HL-60 (cell line): Measurements from ENCODE around the gene FBRS.
A peak's percentile ranks its signal among the peaks of the same experiment; 100 is the strongest.
"Not testable (repeated sequence)": the region's sequence is repeated elsewhere in the genome, so short reads cannot be mapped to it uniquely, and the experiment has no call there.

ENCODE experiments used
- DNase-seq, 2 experiments: peaks; one replicate each; pipeline ENCODE4 v3.0.0-alpha.2; 2010 to 2020; ENCODE audit warnings: low read depth in 1 of 2, low spot score in 1 of 2
- H3K27ac ChIP-seq: fragments of 250-450 bp; sonication (Bioruptor Pico); replicated peaks from 2 replicates; pipeline ENCODE4 v1.5.1; 2020; ENCODE audit warnings: mild to moderate bottlenecking, moderate library complexity
- H3K27me3 ChIP-seq: fragments of 250-450 bp; sonication (Bioruptor Pico); 2 replicates; pipeline ENCODE4 v1.5.1; 2021; ENCODE audit warnings: mild to moderate bottlenecking, moderate library complexity; ENCODE audit not compliant: insufficient read depth, poor library complexity, severe bottlenecking
- H3K4me3 ChIP-seq: replicated peaks from 2 replicates; pipeline ENCODE4 v1.5.1; 2011; ENCODE audit warnings: mild to moderate bottlenecking, control low read depth, low read length; ENCODE audit not compliant: insufficient read depth
- CTCF ChIP-seq: IDR thresholded peaks from one replicate; pipeline ENCODE4 v1.5.1; 2011; ENCODE audit warnings: low read length, control low read depth, inconsistent platforms; ENCODE audit not compliant: insufficient read depth
- GABPA ChIP-seq: IDR thresholded peaks from 2 replicates; pipeline ENCODE4 v1.6.1; 2012; ENCODE audit warnings: low read depth
- POLR2AphosphoS5 ChIP-seq: IDR thresholded peaks from 2 replicates; pipeline ENCODE4 v1.6.1; 2012; ENCODE audit warnings: low read depth
- REST ChIP-seq: IDR thresholded peaks from 2 replicates; pipeline ENCODE4 v1.6.1; 2012; ENCODE audit warnings: low read depth; ENCODE audit not compliant: insufficient replicate concordance
- SPI1 ChIP-seq: IDR thresholded peaks from 2 replicates; pipeline ENCODE4 v1.6.1; 2012; ENCODE audit warnings: low read depth, mild to moderate bottlenecking, borderline replicate concordance

Gene FBRS

GRCh38 chr16:30636599-30636998, 21.6 kb upstream of the FBRS start:
- TF ChIP-seq POLR2AphosphoS5 = no peak
- no peak for TF ChIP-seq SPI1
- TF ChIP-seq REST = no peak
- Histone ChIP-seq H3K27me3 (no peaks in the 10 kb centered on the region), H3K4me3 (no peak overlapping the region), H3K27ac (no peak overlapping the region)
- no peak for DNase-seq

GRCh38 chr16:30637139-30637538, 21.1 kb upstream of the FBRS start:
- not testable (repeated sequence) for H3K27me3 ChIP-seq, H3K27ac ChIP-seq, DNase-seq, H3K4me3 ChIP-seq

GRCh38 chr16:30637944-30638343, 20.3 kb upstream of the FBRS start:
- TF ChIP-seq POLR2AphosphoS5 (no peak), CTCF (peak; percentile 73)
- no peak overlapping the region for H3K4me3 ChIP-seq
- no peak overlapping the region for H3K27ac ChIP-seq
- DNase-seq = peak in 1 of 2 experiments; percentile 64
- no peaks in the 10 kb centered on the region for H3K27me3 ChIP-seq

DNA sequence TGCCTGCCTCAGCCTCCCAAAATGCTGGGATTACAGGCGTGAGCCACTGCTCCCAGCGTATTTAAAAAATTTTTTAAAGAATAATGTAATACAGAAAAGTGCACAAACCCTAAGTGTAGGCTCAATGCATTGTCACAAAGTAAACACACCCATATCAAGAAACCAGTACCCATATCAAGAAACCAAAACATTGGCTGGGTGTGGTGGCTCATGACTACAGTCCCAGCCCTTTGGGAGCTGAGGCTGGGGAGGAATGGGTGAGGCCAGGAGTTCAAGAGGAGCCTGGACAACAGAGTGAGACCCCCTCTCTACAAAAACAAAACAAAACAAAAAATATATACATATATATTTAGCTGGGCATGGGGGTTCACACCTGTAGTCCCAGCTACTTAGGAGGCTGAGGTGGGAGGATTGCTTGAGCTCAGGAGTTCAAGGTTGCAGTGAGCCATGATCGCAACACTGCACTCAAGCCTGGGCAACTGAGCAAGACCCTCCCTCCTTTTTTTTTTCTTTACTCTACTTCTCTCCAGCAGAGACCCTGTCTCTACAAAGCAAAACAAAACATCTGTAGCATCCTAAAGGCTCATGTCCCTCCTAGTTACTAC, 16.8 kb upstream of the FBRS start:
- no peak for TF ChIP-seq CTCF
- no peak for TF ChIP-seq GABPA
- TF ChIP-seq REST = no peak
- TF ChIP-seq POLR2AphosphoS5 = no peak
- TF ChIP-seq SPI1 = no peak
- Histone ChIP-seq H3K4me3 (no peak overlapping the region), H3K27ac (no peak overlapping the region), H3K27me3 (no peaks in the 10 kb centered on the region)
- no peak for DNase-seq

- no peak for DNase-seq
- Histone ChIP-seq H3K4me3 (no peak overlapping the region), H3K27ac (no peak overlapping the region), H3K27me3 (no peaks in the 10 kb centered on the region)
- TF ChIP-seq SPI1 = no peak
- TF ChIP-seq REST = no peak
- no peak for TF ChIP-seq POLR2AphosphoS5
- TF ChIP-seq CTCF = no peak
- no peak for TF ChIP-seq GABPA
Observed at GRCh38 chr16:30644334-30644830, 13.8 kb upstream of the FBRS start.
